H1 (cell line): ENCODE results near the gene PIGV. TPM values are rescaled to one million over a fixed set of nuclear protein-coding genes. Genes with fewer than 3 reads are reported as not detected.

Experiments used
- CTCF ChIA-PET: fragments of 300-600 bp; sonication (Branson Sonifier 250); formaldehyde crosslinking; loops from one replicate; lab custom pipeline; 2021; ENCODE audit not compliant: partially characterized antibody; lab: Charles Lee
- POLR2A ChIA-PET: fragments of 300-600 bp; sonication (Branson Sonifier 250); formaldehyde crosslinking; loops from one replicate; lab custom pipeline; 2021; ENCODE audit warnings: inconsistent platforms; ENCODE audit not compliant: partially characterized antibody; lab: Charles Lee
- DNase-seq, 2 experiments: peaks; one replicate each; pipeline versions ENCODE4 v3.0.0 to v3.0.0-alpha.2; 2010 to 2022; ENCODE audit warnings: low spot score in 2 of 2, low read depth in 1 of 2, mixed read lengths in 1 of 2
- FAIRE-seq: peaks from 2 replicates; lab custom pipeline; 2011; peaks lifted over from hg19 to GRCh38; lab: Jason Lieb, UNC
- H2AFZ ChIP-seq: 2 replicates; pipeline ENCODE4 v1.8.1; 2012; ENCODE audit warnings: low read length, inconsistent platforms
- H2AK5ac ChIP-seq: 2 replicates; pipeline ENCODE4 v1.6.1; 2013; ENCODE audit warnings: low read depth, low read length
- H2BK120ac ChIP-seq: replicated peaks from 2 replicates; pipeline ENCODE3; 2013; ENCODE audit warnings: low read depth, low read length, inconsistent platforms
- H2BK12ac ChIP-seq: 2 replicates; pipeline ENCODE4 v1.6.1; 2013; ENCODE audit warnings: low read depth, low read length
- H2BK15ac ChIP-seq: 2 replicates; pipeline ENCODE4 v1.6.1; 2013; ENCODE audit warnings: low read length
- H2BK20ac ChIP-seq: 2 replicates; pipeline ENCODE4 v1.6.1; 2013; ENCODE audit warnings: low read length
- H2BK5ac ChIP-seq: 2 replicates; pipeline ENCODE4 v1.6.1; 2013; ENCODE audit warnings: low read depth, low read length
- H3K14ac ChIP-seq: 2 replicates; pipeline ENCODE4 v1.6.1; 2013; ENCODE audit warnings: inconsistent platforms; ENCODE audit not compliant: insufficient read length
- H3K18ac ChIP-seq: 2 replicates; pipeline ENCODE4 v1.6.1; 2013; ENCODE audit warnings: low read length; ENCODE audit errors: extremely low read depth
- H3K23ac ChIP-seq: 2 replicates; pipeline ENCODE4 v1.6.1; 2013; ENCODE audit warnings: inconsistent platforms; ENCODE audit not compliant: insufficient read length
- H3K23me2 ChIP-seq: 2 replicates; pipeline ENCODE4 v1.6.1; 2013; ENCODE audit warnings: low read depth, low read length
- H3K27ac ChIP-seq: 2 replicates; pipeline ENCODE4 v1.6.1; 2011; ENCODE audit warnings: low read depth, low read length, inconsistent platforms
- H3K27me3 ChIP-seq, 4 experiments: replicated peaks in 1 of 4; 1 replicate in 1 of 4; 2 replicates in 3 of 4; pipeline versions ENCODE4 v1.6.1 to v1.8.1; 2011 to 2013; ENCODE audit warnings: low read length in 3 of 4, mild to moderate bottlenecking in 3 of 4, inconsistent platforms in 2 of 4, mixed read lengths in 2 of 4, moderate library complexity in 1 of 4; ENCODE audit not compliant: control insufficient read depth in 3 of 4, insufficient read depth in 3 of 4; ENCODE audit errors: extremely low read depth in 1 of 4
- H3K36me3 ChIP-seq, 4 experiments: 2 replicates each; pipeline versions ENCODE4 v1.6.1 to v1.8.1; 2011 to 2013; ENCODE audit warnings: mild to moderate bottlenecking in 4 of 4, low read length in 3 of 4, moderate library complexity in 2 of 4, control low read depth in 1 of 4, inconsistent platforms in 1 of 4; ENCODE audit not compliant: insufficient read depth in 4 of 4, control insufficient read depth in 2 of 4
- H3K4ac ChIP-seq: replicated peaks from 2 replicates; pipeline ENCODE3; 2013; ENCODE audit warnings: low read length, low read depth, mixed read lengths, inconsistent platforms; ENCODE audit not compliant: insufficient read length
- H3K4me1 ChIP-seq, 4 experiments: replicated peaks in 1 of 4; 1 replicate in 1 of 4; 2 replicates in 3 of 4; pipeline versions ENCODE4 v1.6.1 to v1.8.1; 2011 to 2013; ENCODE audit warnings: low read length in 3 of 4, inconsistent platforms in 2 of 4, mixed read lengths in 1 of 4; ENCODE audit not compliant: insufficient read depth in 4 of 4, control insufficient read depth in 3 of 4
- H3K4me2 ChIP-seq, 2 experiments: 2 replicates each; pipeline versions ENCODE4 v1.6.1 to v1.8.1; 2011 to 2013; ENCODE audit warnings: low read depth in 2 of 2, low read length in 2 of 2, control low read depth in 1 of 2, inconsistent platforms in 1 of 2, mild to moderate bottlenecking in 1 of 2; ENCODE audit not compliant: insufficient read depth in 1 of 2
- H3K4me3 ChIP-seq, 4 experiments: fragments of 200-600, 300-600 bp in 1 of 4; sonication (generic), shearing (Covaris generic), sonication (Bioruptor Twin) in 1 of 4; 2 replicates each; pipeline versions ENCODE4 v1.5.1 to v1.8.1; 2011 to 2016; ENCODE audit warnings: low read length in 4 of 4, low read depth in 3 of 4, control low read depth in 2 of 4, inconsistent platforms in 2 of 4, mild to moderate bottlenecking in 2 of 4, mixed read lengths in 1 of 4, moderate library complexity in 1 of 4; ENCODE audit not compliant: insufficient read depth in 2 of 4; ENCODE audit errors: extremely low read depth in 1 of 4
- H3K56ac ChIP-seq: replicated peaks from 2 replicates; pipeline ENCODE3; 2013; ENCODE audit warnings: low read depth, mild to moderate bottlenecking, mixed read lengths, low read length, inconsistent platforms; ENCODE audit not compliant: insufficient read length
- H3K79me1 ChIP-seq: 2 replicates; pipeline ENCODE4 v1.6.1; 2013; ENCODE audit warnings: low read depth, low read length, control low read depth
- H3K79me2 ChIP-seq, 2 experiments: 2 replicates each; pipeline versions ENCODE4 v1.6.1 to v1.8.1; 2012 to 2013; ENCODE audit warnings: low read length in 2 of 2, mild to moderate bottlenecking in 2 of 2, inconsistent platforms in 1 of 2; ENCODE audit not compliant: insufficient read depth in 2 of 2, control insufficient read depth in 1 of 2
- H3K9ac ChIP-seq, 4 experiments: replicated peaks in 1 of 4; 1 replicate in 1 of 4; 2 replicates in 3 of 4; pipeline versions ENCODE4 v1.6.1 to v1.8.1; 2011 to 2013; ENCODE audit warnings: low read depth in 3 of 4, low read length in 3 of 4, control low read depth in 2 of 4, mild to moderate bottlenecking in 2 of 4, moderate library complexity in 2 of 4, inconsistent platforms in 1 of 4; ENCODE audit errors: extremely low read depth in 1 of 4
- H3K9me3 ChIP-seq, 2 experiments: 2 replicates each; pipeline versions ENCODE4 v1.6.1 to v1.8.1; 2012 to 2013; ENCODE audit warnings: mild to moderate bottlenecking in 2 of 2, moderate library complexity in 2 of 2, control low read depth in 1 of 2, inconsistent platforms in 1 of 2, low read depth in 1 of 2, low read length in 1 of 2, mixed read lengths in 1 of 2; ENCODE audit not compliant: insufficient read depth in 2 of 2
- H4K20me1 ChIP-seq, 2 experiments: replicated peaks in 1 of 2; 2 replicates each; pipeline versions ENCODE3 to v1.8.1; 2011 to 2013; ENCODE audit warnings: inconsistent platforms in 2 of 2, low read length in 2 of 2, mild to moderate bottlenecking in 1 of 2; ENCODE audit not compliant: insufficient read depth in 2 of 2, control insufficient read depth in 1 of 2
- H4K5ac ChIP-seq: 2 replicates; pipeline ENCODE4 v1.6.1; 2013; ENCODE audit warnings: low read length, low read depth, mixed read lengths, inconsistent platforms; ENCODE audit not compliant: insufficient read length
- H4K8ac ChIP-seq: 2 replicates; pipeline ENCODE4 v1.8.0; 2013; ENCODE audit warnings: mild to moderate bottlenecking, moderate library complexity, low read length, inconsistent platforms; ENCODE audit not compliant: insufficient read depth; ENCODE audit errors: extremely low read depth
- H4K91ac ChIP-seq: replicated peaks from 2 replicates; pipeline ENCODE3; 2013; ENCODE audit warnings: low read length, mixed read lengths, inconsistent platforms; ENCODE audit not compliant: insufficient read length
- CBX5 ChIP-seq: fragments of 300-800, 300-1000 bp; sonication (generic); IDR thresholded peaks from 2 replicates; pipeline ENCODE4 v1.7.1; 2016; ENCODE audit warnings: antibody characterized with exemption, low read length, low read depth
- CHD1 ChIP-seq: IDR thresholded peaks from 2 replicates; pipeline ENCODE4 v1.6.1; 2012; ENCODE audit warnings: low read depth, low read length, improper control_type of control experiment
- EP300 ChIP-seq, 2 experiments: IDR thresholded peaks; 1 replicate in 1 of 2; 2 replicates in 1 of 2; pipeline ENCODE4 v1.6.1; 2011 to 2012; ENCODE audit warnings: low read depth in 2 of 2, low read length in 2 of 2, mild to moderate bottlenecking in 2 of 2, borderline replicate concordance in 1 of 2, inconsistent platforms in 1 of 2, moderate library complexity in 1 of 2
- HDAC2 ChIP-seq, 2 experiments: fragments of 300-600 bp in 1 of 2; sonication (generic) in 1 of 2; IDR thresholded peaks; 2 replicates each; pipeline ENCODE4 v1.6.1; 2011 to 2012; ENCODE audit warnings: low read depth in 2 of 2, low read length in 2 of 2, mild to moderate bottlenecking in 2 of 2, moderate library complexity in 2 of 2, borderline replicate concordance in 1 of 2, inconsistent platforms in 1 of 2
- KDM4A ChIP-seq: IDR thresholded peaks from one replicate; pipeline ENCODE4 v1.7.1; 2012; ENCODE audit warnings: low read depth, mild to moderate bottlenecking, moderate library complexity, low read length, inconsistent platforms; ENCODE audit not compliant: severe bottlenecking
- KDM5A ChIP-seq: fragments of 200-600 bp; IDR thresholded peaks from 2 replicates; pipeline ENCODE4 v1.7.1; 2012; ENCODE audit warnings: mild to moderate bottlenecking, low read length, inconsistent platforms, mixed read lengths
- PHF8 ChIP-seq: fragments of 200-600 bp; sonication (generic); conservative IDR thresholded peaks from 2 replicates; pipeline ENCODE4 v1.7.1; 2012; ENCODE audit warnings: low read depth, mild to moderate bottlenecking, inconsistent platforms, low read length, moderate library complexity
- POLR2AphosphoS5 ChIP-seq: IDR thresholded peaks from 2 replicates; pipeline ENCODE4 v1.6.1; 2011; ENCODE audit warnings: low read depth, low read length
- RBBP5 ChIP-seq: IDR thresholded peaks from 2 replicates; pipeline ENCODE4 v1.7.1; 2012; ENCODE audit warnings: low read depth, mild to moderate bottlenecking, inconsistent platforms, low read length, moderate library complexity, borderline replicate concordance
- RNF2 ChIP-seq: fragments of 200-900, 300-1000 bp; sonication (generic); IDR thresholded peaks from 2 replicates; pipeline ENCODE4 v1.7.1; 2016; ENCODE audit warnings: borderline replicate concordance, low read depth, mild to moderate bottlenecking, antibody characterized with exemption, low read length; ENCODE audit not compliant: poor library complexity, severe bottlenecking; ENCODE audit errors: missing control alignments
- SRF ChIP-seq: IDR thresholded peaks from 2 replicates; pipeline ENCODE4 v1.6.1; 2011; ENCODE audit warnings: mild to moderate bottlenecking, low read depth, low read length, moderate library complexity
- SUZ12 ChIP-seq: fragments of 200-600 bp; sonication (generic); IDR thresholded peaks from 2 replicates; pipeline ENCODE4 v1.6.1; 2012; ENCODE audit warnings: mild to moderate bottlenecking, inconsistent platforms, low read length, moderate library complexity, mixed read lengths
- ZNF274 ChIP-seq: IDR thresholded peaks from 2 replicates; pipeline ENCODE4 v1.7.0; 2012; ENCODE audit warnings: low read length, borderline replicate concordance; ENCODE audit errors: extremely low read depth
- WGBS, 2 experiments: shearing (Covaris generic) in 1 of 2; methylation state at CpG; one replicate each; pipeline versions ENCODE4 v1.1.6 to v1.1.7; 2013 to 2015; ENCODE audit warnings: low lambda C conversion rate in 2 of 2, mixed read lengths in 2 of 2, inconsistent platforms in 1 of 2, low coverage in 1 of 2, missing lambda C conversion rate in 1 of 2; ENCODE audit not compliant: insufficient replicate concordance in 2 of 2, insufficient coverage in 1 of 2, insufficient read length in 1 of 2; ENCODE audit errors: extremely low coverage in 1 of 2, missing lambda C conversion rate in 1 of 2; 5-methylcytosine and 5-hydroxymethylcytosine counted together
- polyA plus RNA-seq, 7 experiments: library from polyadenylated mRNA; depleted of rRNA in 3 of 7; stranded (reverse) in 5 of 7; unstranded in 2 of 7; fragments of >200 nt in 5 of 7; fragments of 200-250 nt in 2 of 7; gene quantifications; 1 replicate in 5 of 7; 2 replicates in 1 of 7; 4 replicates in 1 of 7; pipeline versions ENCODE4 v1.2.1 to v1.2.3, GENCODE V29; 2011 to 2013; ENCODE audit warnings: missing spikeins in 2 of 7, mixed read lengths in 2 of 7
- total RNA-seq: library from RNA; stranded (reverse); fragmentation: NEBNext Ultra II Directional; extraction: Animal tissue kit (Norgen Biotek cat#: 25700); gene quantifications from 2 replicates; pipeline ENCODE4 v1.2.1, GENCODE V29; 2021

The PIGV gene
- total and polyA plus RNA-seq, 2 of the 8 experiments (the other 6 are each of a cell fraction or from before 2014, with no cell fraction given) = 8.5 to 20.9 TPM

DNA sequence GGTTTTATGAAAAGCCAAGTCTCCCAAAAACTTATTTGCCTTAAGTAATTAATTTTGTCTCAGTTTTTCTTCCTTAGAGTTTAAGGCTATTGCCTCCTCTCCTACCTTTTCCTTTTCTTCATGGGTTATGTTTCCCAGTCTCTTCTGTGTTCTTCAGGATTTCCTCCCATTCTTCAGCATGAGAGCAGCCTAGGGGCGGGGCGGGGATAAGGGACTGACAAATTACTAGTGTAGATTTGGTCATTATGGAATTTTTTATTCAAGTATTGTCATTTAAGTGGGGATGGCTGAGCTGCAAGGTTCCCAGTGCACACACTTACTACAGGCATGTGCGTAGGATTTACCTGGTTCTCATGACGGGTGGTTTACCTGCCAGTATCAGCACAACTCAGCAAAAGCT, 35.2 kb upstream of the PIGV start:
- no peak overlapping the region for H2BK12ac ChIP-seq
- H3K4me1 ChIP-seq = peaks cover 0 to 2% (median under 1%) of the 10 kb centered on the region in 4 experiments; a peak in 1 of 7 replicates
- no peak for FAIRE-seq
- no peak overlapping the region for H3K27ac ChIP-seq
- H2BK120ac ChIP-seq = no peak overlapping the region
- H3K79me1 ChIP-seq = peaks cover 15% of the 10 kb centered on the region
- no peak overlapping the region for H3K18ac ChIP-seq
- H3K23me2 ChIP-seq = no peaks in the 10 kb centered on the region
- H2BK5ac ChIP-seq = no peak overlapping the region
- no peak overlapping the region for H2BK20ac ChIP-seq
- no peak overlapping the region for H3K4ac ChIP-seq
- peaks cover 14 to 47% (median 30%) of the 10 kb centered on the region in 4 experiments for H3K36me3 ChIP-seq
- no peak overlapping the region for H3K23ac ChIP-seq
- CTCF ChIA-PET = no interaction called here
- no peak overlapping the region for H2AK5ac ChIP-seq
- no peak overlapping the region for H4K5ac ChIP-seq
- H3K4me2 ChIP-seq = no peak overlapping the region
- peaks cover 0 to 65% of the 10 kb centered on the region in 2 experiments; a peak in 3 of 4 replicates for H3K79me2 ChIP-seq
- no peak overlapping the region for H3K4me3 ChIP-seq
- H3K14ac ChIP-seq = no peak overlapping the region
- no peak overlapping the region for H3K9ac ChIP-seq
- no peak overlapping the region for H3K56ac ChIP-seq
- peaks cover 4 to 27% of the 10 kb centered on the region in 2 experiments for H4K20me1 ChIP-seq
- no peaks in the 10 kb centered on the region for H3K9me3 ChIP-seq
- WGBS, 2 experiments = 93% methylated on average over 4 of the region's 4 CpGs; no CpG with 5 or more reads in 1 of the 2 experiments
- H4K91ac ChIP-seq = no peak overlapping the region
- POLR2A ChIA-PET = interaction anchor here (0.7 to 1.1 kb wide), 2 partner anchors 8 to 24 kb away, joined by 3 read pairs; no protein-coding TSS in a partner anchor
- H2BK15ac ChIP-seq = no peak overlapping the region
- H3K27me3 ChIP-seq = no peaks in the 10 kb centered on the region
- H2AFZ ChIP-seq = no peak overlapping the region
- no peak overlapping the region for H4K8ac ChIP-seq
- DNase-seq = no peak
- no peak for TF ChIP-seq POLR2AphosphoS5
- TF ChIP-seq HDAC2 (IDR thresholded peaks at IDR 0.05; ENCODE audit: borderline replicate concordance in 1 of 2, low read depth in 2 of 2, low read length in 2 of 2) = no peak
- no peak for TF ChIP-seq RNF2
- TF ChIP-seq EP300 (IDR thresholded peaks at IDR 0.05; ENCODE audit: borderline replicate concordance in 1 of 2, low read depth in 2 of 2, low read length in 2 of 2) = no peak
- TF ChIP-seq SRF = no peak
- TF ChIP-seq KDM5A = no peak
- TF ChIP-seq CHD1 = no peak
- TF ChIP-seq SUZ12 = no peak
- TF ChIP-seq ZNF274 = no peak
- no peak for TF ChIP-seq RBBP5
- TF ChIP-seq PHF8 = no peak
- no peak for TF ChIP-seq KDM4A
- TF ChIP-seq CBX5 = no peak
